ENCODE data around the gene CTSO.

DNA sequence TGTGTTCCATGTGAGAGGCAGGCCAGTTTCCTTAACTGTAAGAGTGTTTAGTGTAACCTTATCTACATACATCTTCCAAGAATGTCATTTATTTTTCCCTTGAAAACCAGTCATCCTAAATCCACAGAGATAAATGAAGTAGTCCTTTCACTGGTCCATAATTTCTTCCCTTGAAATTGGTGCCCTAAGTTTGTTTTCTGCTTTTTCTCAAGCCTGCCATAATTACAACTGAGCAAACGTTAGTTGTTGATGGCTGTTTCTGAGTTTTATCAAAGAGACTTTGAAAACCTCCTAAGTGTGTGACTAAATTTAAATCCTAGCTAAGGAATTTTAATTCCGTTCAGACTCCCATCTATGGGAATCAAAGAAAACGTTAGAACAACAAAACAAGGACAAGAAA, 53.8 kb downstream of the CTSO start:
- TF ChIP-seq, protein P1, sequence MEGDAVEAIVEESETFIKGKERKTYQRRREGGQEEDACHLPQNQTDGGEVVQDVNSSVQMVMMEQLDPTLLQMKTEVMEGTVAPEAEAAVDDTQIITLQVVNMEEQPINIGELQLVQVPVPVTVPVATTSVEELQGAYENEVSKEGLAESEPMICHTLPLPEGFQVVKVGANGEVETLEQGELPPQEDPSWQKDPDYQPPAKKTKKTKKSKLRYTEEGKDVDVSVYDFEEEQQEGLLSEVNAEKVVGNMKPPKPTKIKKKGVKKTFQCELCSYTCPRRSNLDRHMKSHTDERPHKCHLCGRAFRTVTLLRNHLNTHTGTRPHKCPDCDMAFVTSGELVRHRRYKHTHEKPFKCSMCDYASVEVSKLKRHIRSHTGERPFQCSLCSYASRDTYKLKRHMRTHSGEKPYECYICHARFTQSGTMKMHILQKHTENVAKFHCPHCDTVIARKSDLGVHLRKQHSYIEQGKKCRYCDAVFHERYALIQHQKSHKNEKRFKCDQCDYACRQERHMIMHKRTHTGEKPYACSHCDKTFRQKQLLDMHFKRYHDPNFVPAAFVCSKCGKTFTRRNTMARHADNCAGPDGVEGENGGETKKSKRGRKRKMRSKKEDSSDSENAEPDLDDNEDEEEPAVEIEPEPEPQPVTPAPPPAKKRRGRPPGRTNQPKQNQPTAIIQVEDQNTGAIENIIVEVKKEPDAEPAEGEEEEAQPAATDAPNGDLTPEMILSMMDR (conservative IDR thresholded peaks at IDR 0.05), result no peak
- no peak for TF ChIP-seq ZFX (IDR thresholded peaks at IDR 0.05)
